OCI-LY1 (cell line): ENCODE measurements around the gene KRT80.

ENCODE experiments used
- H2AFZ ChIP-seq: fragments of 200-600 bp; sonication (generic), shearing (Covaris generic); 2 replicates; pipeline ENCODE4 v1.6.0; 2014; ENCODE audit warnings: antibody characterized with exemption, mild to moderate bottlenecking, low read length
- H3F3A ChIP-seq: fragments of 200-600 bp; sonication (generic), shearing (Covaris generic); 2 replicates; pipeline ENCODE4 v1.6.0; 2014; ENCODE audit warnings: mild to moderate bottlenecking, antibody characterized with exemption, low read length, moderate library complexity; ENCODE audit not compliant: insufficient read depth
- H3K27ac ChIP-seq: fragments of 200-600 bp; sonication (generic); 2 replicates; pipeline ENCODE4 v1.5.1; 2014; ENCODE audit warnings: low read length, mixed run types, mild to moderate bottlenecking, low read depth; ENCODE audit not compliant: poor library complexity, severe bottlenecking
- H3K27me3 ChIP-seq: fragments of 200-600 bp; sonication (generic); 2 replicates; pipeline ENCODE4 v1.6.0; 2014; ENCODE audit warnings: antibody characterized with exemption, mild to moderate bottlenecking, low read length, moderate library complexity; ENCODE audit not compliant: insufficient read depth
- H3K36me3 ChIP-seq: fragments of 200-600 bp; sonication (generic); 2 replicates; pipeline ENCODE4 v1.6.1; 2014; ENCODE audit warnings: mild to moderate bottlenecking, antibody characterized with exemption, low read length, moderate library complexity, mixed read lengths; ENCODE audit not compliant: insufficient read depth
- H3K4me1 ChIP-seq: fragments of 200-600 bp; sonication (generic); 2 replicates; pipeline ENCODE4 v1.5.1; 2014; ENCODE audit warnings: mild to moderate bottlenecking, low read length, moderate library complexity; ENCODE audit not compliant: insufficient read depth, severe bottlenecking
- H3K4me2 ChIP-seq: fragments of 200-600 bp; sonication (generic), shearing (Covaris generic); 2 replicates; pipeline ENCODE4 v1.6.1; 2014; ENCODE audit warnings: low read length
- H3K4me3 ChIP-seq: fragments of 200-600 bp; sonication (generic); 2 replicates; pipeline ENCODE4 v1.5.1; 2014; ENCODE audit warnings: low read length, low read depth, mild to moderate bottlenecking, mixed read lengths; ENCODE audit not compliant: poor library complexity, severe bottlenecking
- H3K79me2 ChIP-seq: fragments of 200-600 bp; shearing (Covaris generic); 2 replicates; pipeline ENCODE4 v1.6.1; 2016; ENCODE audit warnings: mixed run types, low read length, mixed read lengths; ENCODE audit not compliant: insufficient read depth
- H3K9ac ChIP-seq: fragments of 200-600 bp; sonication (generic), shearing (Covaris generic); 2 replicates; pipeline ENCODE4 v1.6.1; 2014; ENCODE audit warnings: mild to moderate bottlenecking, low read length, mixed read lengths
- H3K9me2 ChIP-seq: fragments of 200-600 bp; sonication (generic), shearing (Covaris generic); 2 replicates; pipeline ENCODE4 v1.6.1; 2014; ENCODE audit warnings: low read depth, mild to moderate bottlenecking, low read length, mixed read lengths
- H3K9me3 ChIP-seq: fragments of 200-600 bp; shearing (Covaris generic); 2 replicates; pipeline ENCODE4 v1.6.1; 2014; ENCODE audit warnings: low read length, mixed read lengths
- H4K20me1 ChIP-seq: fragments of 200-600 bp; sonication (generic), shearing (Covaris generic); 2 replicates; pipeline ENCODE4 v1.6.0; 2016; ENCODE audit warnings: mild to moderate bottlenecking, low read length; ENCODE audit not compliant: insufficient read depth
- CTCF ChIP-seq: fragments of 200-600 bp; sonication (generic), shearing (Covaris generic); IDR thresholded peaks from 2 replicates; pipeline ENCODE4 v1.5.1; 2017; ENCODE audit warnings: mild to moderate bottlenecking, antibody characterized with exemption, low read length, moderate library complexity, mixed read lengths
- EZH2 ChIP-seq: fragments of 200-600 bp; sonication (generic), shearing (Covaris generic); IDR thresholded peaks from 2 replicates; pipeline ENCODE4 v1.8.0; 2017; ENCODE audit warnings: borderline replicate concordance, mixed run types, mild to moderate bottlenecking, antibody characterized with exemption, low read length, moderate library complexity, mixed read lengths

KRT80 gene

GRCh38 chr12:52206304-52207040, 14.7 kb upstream of the KRT80 start:
- Histone ChIP-seq H3K27me3 (no peaks in the 10 kb centered on the region; the same call in 1 of the 2 replicates), H3K4me1 (no peaks in the 10 kb centered on the region), H3K9me2 (no peaks in the 10 kb centered on the region), H3K27ac (no peak overlapping the region), H3K4me2 (no peak overlapping the region), H3K9me3 (no peaks in the 10 kb centered on the region), H4K20me1 (no peaks in the 10 kb centered on the region), H3F3A (no peaks in the 10 kb centered on the region), H3K4me3 (no peak overlapping the region), H2AFZ (no peak overlapping the region), H3K9ac (no peak overlapping the region), H3K79me2 (no peaks in the 10 kb centered on the region), H3K36me3 (no peaks in the 10 kb centered on the region)
- no peak for TF ChIP-seq EZH2
- TF ChIP-seq CTCF: no peak

- no peak overlapping the region for H3K9ac ChIP-seq
These were observed 13.9 kb upstream of the KRT80 start for GRCh38 chr12:52205612-52206303.

GRCh38 chr12:52204931-52205505, 13.2 kb upstream of the KRT80 start:
- no peaks in the 10 kb centered on the region for H4K20me1 ChIP-seq
- H3K9me2 ChIP-seq: no peaks in the 10 kb centered on the region
- no peak overlapping the region for H3K4me2 ChIP-seq
- H3K4me3 ChIP-seq: no peak overlapping the region
- no peak overlapping the region for H2AFZ ChIP-seq
- H3K9me3 ChIP-seq: no peaks in the 10 kb centered on the region
- TF ChIP-seq EZH2: no peak
- TF ChIP-seq CTCF: no peak
- H3K4me1 ChIP-seq: no peaks in the 10 kb centered on the region
- H3K27me3 ChIP-seq: no peaks in the 10 kb centered on the region; the same call in 1 of the 2 replicates
- no peaks in the 10 kb centered on the region for H3K79me2 ChIP-seq
- no peaks in the 10 kb centered on the region for H3F3A ChIP-seq
- H3K9ac ChIP-seq: no peak overlapping the region
- H3K27ac ChIP-seq: no peak overlapping the region
- no peaks in the 10 kb centered on the region for H3K36me3 ChIP-seq

More at GRCh38 chr12:52205612-52206303, 13.9 kb upstream of the KRT80 start:
- H3K79me2 ChIP-seq: no peaks in the 10 kb centered on the region
- no peak for TF ChIP-seq EZH2
- no peak for TF ChIP-seq CTCF
- H2AFZ ChIP-seq: no peak overlapping the region
- H3K36me3 ChIP-seq: no peaks in the 10 kb centered on the region
- H3F3A ChIP-seq: no peaks in the 10 kb centered on the region
- H3K4me3 ChIP-seq: no peak overlapping the region
- no peaks in the 10 kb centered on the region for H3K9me3 ChIP-seq
- no peak overlapping the region for H3K4me2 ChIP-seq
- H3K27ac ChIP-seq: no peak overlapping the region
- H3K9me2 ChIP-seq: no peaks in the 10 kb centered on the region
- H3K4me1 ChIP-seq: no peaks in the 10 kb centered on the region
- no peaks in the 10 kb centered on the region for H4K20me1 ChIP-seq
- H3K27me3 ChIP-seq: no peaks in the 10 kb centered on the region; the same call in 1 of the 2 replicates
